Measurements from ENCODE around the gene STAT1.

- TF ChIP-seq ZNF311 (tag by site-specific recombination; IDR thresholded peaks at IDR 0.05; ENCODE audit: borderline replicate concordance) (no peak), ZFP69B (tag by site-specific recombination; IDR thresholded peaks at IDR 0.05) (no peak), ZNF501 (tag by site-specific recombination; IDR thresholded peaks at IDR 0.05) (no peak), ZNF518A (tag by site-specific recombination; conservative IDR thresholded peaks at IDR 0.05; ENCODE audit: low read depth) (no peak), GFI1B (tag by site-specific recombination; IDR thresholded peaks at IDR 0.05) (no peak), CTCF (tag by site-specific recombination; IDR thresholded peaks at IDR 0.05) (no peak)
These were observed 53.8 kb downstream of the STAT1 start for GRCh38 chr2:190959911-190960788.

All from HEK293 (cell line).